Measurements from ENCODE around the gene RAD51B.

Gene RAD51B

DNA sequence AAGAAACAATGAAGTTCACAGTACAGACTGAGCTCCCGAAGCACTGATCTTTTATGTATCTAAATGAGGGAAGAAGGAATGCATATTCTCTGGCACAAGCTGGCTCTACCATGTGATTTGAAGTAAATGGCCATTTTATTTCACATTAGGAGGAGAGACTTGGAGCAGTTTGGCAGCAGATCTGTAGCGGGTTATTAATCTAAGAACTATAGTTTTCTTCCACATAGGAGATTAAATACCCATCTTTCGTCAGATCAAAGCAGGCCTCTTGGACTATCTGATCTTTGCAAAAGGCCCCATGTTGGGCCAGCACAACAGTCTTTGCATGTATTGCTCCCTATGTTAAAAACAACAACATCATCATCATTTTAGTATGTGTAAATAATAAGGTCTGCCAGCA, 495.5 kb downstream of the RAD51B start:
- no peak for DNase-seq

DNA sequence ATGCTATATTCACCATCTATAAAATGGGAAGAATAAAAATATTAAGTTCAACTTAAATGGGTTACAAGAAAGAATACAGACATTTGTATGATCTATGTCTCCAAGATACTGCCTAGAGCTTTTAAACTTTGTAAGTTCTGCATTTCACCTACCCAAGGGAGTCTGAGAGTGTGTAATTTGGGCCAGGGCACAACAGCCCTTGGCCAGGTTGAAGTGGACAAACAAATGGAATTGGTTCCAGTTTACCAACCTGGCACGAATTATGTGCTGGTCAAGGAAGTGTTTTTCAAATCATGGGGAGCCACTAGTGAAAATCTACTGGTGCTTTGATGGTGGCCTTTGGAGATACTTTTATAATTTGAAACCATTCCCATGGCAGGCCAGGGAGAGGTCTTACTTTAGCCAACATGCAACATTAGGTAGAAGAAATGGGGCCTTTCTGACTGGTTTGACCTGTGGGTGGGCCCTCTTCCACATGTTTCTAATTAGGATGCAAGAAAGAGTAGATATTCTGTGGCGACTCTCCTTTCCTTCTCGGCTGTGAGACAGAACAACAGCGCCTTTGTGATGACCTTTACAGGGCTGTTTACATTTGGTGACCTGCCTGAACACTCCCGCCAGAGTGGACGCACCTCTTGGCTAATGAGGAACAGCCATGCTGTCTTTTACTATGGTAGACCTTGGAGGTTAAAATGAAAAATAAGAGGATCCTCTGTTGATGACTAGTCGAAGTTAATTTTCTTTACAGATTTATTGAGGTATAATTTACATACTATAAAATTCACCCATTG, 496.7 kb downstream of the RAD51B start:
- DNase-seq = no peak

DNA sequence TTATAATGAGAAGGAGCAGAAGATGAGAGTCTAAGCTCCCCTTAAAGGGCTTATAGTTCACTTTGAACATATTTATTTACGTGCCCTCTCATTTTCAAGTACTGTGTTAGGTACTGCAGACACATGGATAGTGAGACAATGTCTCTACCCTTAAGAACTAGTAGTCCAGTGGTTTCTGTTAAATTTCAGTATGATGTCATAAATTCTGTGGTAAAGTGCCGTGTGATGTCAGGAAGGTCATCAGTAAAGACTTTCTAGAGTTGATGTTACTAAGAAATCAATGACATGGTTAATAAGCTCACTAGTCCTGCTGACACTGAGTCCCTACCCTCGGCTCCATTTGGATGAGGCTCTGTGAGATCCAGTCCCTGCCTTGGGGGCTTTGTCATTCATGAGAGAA, 497.7 kb downstream of the RAD51B start:
- no peak for DNase-seq

DNA sequence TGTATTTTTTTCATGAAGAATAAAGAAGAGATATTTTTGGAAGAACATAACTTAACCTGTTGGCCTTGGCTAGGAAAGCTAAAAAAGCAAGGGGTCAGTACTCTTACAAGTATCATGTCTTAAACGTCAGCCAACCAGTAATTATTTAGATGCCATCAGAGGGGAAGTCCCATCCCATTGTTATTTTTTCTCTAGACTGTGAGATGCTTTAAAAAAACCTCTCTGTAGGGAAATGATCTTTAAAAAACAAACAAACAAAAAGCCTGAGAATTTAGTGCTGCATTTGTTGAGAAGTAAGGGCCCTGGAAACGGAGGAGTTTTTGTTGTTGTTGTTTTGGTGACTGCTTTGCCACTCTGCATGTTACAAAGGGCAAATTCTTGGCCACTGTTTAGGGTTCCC, 499.2 kb downstream of the RAD51B start:
- no peak for DNase-seq

DNA sequence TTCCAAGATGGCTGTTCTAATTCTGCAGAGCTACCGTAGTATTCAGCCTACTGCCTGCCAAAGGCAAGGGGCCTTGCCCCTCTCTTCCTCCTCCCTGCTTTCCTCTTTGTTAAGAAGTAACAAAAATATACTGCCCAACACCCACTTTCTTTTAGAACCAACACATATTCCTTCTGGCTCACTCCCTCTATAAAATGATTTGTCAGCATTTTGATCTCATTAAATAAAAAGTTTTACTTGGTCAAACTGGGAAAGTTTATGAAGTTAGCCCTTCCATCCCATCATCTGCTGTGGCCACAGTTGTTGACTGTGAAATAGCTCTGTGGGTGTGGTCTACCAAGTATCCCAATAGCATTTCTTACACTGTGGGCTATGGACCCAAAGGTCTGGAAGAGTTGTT, 500.9 kb downstream of the RAD51B start:
- no peak for DNase-seq

DNA sequence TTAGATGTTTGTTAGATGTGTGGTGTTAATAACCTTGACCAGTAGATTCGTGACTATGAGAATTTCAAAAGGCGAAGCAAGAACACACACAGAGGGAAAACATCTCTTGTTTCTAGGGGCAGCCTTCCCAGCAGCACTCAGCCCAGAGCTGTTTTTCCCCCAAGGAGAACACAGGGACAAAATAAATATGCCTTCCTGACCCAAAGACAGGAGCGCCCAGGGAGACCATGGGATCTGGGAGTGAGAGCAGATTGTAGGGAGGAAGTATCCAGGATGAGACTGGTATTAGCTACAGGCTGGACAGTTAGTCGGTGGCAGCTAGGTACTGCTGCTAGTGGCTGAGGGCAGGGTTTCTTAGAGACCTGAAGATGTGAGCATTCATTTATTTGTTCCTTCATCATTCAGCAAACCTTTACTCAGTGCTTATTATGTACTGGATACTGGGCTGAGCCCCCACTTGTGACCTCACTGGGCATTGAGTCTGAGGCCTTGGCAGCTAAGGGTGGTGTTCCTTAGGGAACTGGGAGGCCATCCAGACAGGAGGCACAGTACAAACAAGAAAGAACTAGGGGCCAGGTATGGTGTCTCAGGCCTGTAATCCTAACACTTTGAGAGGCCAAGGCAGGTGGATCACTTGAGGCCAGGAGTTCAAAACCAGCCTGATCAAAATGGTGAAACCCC, 503.5 kb downstream of the RAD51B start:
- no peak for DNase-seq

DNA sequence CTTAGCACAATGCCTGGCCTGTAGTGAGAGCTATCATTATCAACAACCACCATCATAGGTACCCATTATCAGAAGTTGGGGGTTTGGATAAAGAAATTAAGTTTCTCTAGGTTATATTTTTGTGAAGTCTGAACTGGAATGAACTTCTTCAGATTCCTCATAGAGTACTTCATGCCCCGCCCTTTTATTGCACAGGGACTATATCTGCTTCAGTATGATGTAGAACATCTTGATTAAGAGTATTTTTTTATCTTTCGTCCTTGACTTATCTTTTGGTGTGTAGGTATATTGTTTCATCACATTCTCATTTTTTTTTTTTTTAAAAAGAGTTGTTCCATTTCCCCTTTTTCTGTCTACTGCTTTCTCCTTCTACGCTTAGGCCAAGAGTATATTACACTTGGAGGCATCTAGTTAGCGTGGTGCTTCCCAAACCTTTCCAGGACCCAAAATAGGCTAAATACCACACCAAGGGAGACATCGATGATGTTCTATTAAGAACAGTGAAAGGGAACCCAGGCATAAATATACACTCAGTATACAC, 505.8 kb downstream of the RAD51B start:
- no peak for DNase-seq

DNA sequence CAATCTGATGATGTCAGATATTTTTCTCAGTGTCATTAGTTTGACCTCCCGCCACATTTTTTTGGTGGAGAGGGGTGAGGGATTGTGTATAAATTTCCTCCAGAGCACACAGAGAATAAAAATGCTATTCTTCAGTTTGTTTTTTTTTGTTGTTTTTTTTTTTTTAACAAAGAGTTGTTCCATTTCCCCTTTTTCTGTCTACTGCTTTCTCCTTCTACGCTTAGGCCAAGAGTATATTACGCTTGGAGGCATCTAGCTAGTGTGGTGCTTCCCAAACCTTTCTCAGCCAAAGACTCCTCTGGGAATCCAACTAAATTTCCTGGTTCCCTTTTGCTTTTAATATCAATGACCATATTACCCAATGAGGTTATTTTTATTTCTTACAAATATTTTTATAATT, 507.7 kb downstream of the RAD51B start:
- DNase-seq = no peak

DNA sequence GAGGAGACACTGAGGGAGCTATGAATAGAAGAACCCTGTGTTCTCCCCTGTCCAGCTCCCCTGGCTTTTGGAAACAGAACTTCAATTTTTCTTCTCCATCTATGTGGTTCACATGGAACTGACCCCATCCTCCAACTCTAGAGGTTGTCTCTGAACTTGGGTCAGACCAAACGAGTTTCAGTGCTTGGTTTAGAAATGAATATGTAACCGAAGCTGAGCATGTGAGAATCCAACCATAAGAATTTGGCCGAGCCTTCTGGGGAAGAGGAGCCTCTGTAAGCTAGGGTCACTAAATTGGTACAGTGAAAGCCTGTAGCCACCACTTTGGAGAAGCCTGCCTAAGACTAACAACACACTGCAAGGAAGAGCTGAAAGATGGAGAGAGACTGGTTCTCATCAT, 508.9 kb downstream of the RAD51B start:
- DNase-seq = no peak

DNA sequence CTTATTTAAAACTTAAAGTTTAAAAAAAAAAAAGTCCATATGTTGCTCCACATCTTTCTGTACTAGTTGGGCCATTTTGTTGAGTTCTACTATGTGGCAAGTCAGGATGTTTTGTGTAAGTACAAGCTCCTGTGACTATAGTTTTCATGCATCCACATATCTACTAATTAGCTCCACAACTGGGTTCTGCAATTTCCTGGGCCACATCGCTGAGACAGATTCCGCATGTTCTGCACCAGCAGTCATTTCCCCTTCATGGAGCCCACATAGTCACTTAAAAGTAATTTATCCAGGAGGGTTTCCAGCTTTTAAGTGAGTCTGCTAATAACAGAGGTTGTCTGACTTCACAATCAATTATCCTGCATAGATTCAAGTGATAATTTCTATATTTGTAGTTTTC, 511.8 kb downstream of the RAD51B start:
- DNase-seq = no peak

DNA sequence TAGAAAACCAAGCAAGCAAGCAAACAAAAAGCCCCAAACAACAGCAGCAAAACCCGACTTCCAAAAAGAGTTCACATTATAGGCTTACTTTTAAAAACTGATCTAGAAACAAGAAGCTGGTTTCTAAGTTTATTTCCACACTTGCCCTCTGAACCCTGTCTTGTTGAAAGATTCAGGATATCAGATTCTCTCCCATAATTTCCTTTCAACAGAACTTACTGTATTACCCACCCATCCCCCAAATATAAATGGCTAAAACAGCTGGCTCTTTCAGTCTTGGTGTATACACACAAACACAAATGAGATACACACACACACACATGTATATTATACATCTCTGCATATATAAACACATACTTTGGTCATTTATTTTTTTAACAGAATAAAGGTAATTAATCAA, 512.4 kb downstream of the RAD51B start:
- no peak for DNase-seq

DNA sequence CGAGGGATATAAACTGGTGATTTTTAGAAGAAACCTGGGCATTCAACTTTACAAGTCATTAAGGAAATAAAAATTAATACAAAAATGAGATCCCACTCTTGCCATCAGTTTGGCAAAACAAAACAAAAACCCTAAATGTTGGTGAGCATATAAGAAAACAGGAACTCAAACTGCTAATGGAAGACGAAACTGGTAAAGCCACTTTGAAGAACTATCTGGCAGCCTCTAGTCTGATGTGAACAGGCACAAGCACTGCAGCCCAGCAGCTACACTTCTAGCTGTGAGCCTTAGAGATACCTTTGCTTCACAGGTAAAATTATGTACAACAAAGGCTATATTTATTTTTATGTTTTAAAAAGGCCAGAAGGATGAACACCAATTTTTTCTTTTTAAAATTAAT, 513.7 kb downstream of the RAD51B start:
- DNase-seq = no peak

DNA sequence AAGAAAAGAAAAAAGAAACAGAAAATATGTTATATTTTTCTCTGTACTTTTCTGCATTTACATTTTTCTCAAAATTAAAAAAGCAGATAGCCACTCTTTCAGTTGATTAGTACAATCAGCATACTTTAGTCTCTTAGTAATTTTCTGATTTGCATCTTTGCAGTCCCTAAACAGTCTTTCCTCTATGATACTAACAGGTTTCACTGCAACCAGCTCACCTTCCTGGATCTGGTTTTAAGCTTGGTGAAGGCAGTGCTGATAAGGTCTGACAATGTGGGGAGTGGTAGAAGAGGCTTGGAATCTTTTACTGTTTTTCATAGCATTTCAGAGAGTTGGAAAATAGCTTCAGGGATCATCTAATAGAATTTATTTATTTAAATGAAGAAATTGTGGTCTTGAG, 515.7 kb downstream of the RAD51B start:
- no peak for DNase-seq

DNA sequence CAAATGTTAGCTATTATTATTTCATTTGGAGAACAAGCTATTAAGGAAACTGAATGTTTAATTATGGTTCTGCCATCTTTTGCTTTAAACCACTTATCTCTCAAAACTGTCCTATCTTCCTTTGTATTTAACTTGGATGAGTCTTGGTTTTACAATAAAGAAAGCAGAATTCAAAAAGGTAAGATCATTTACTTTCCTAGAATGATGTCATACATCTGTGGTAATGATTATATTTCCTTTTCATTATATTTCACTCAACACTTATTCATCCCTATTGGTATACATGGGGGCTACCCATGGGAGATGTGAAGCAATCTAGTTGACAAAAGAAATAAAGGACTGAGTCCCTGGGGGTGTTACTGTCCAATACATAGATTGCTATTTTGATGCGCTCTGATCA, 516.6 kb downstream of the RAD51B start:
- no peak for DNase-seq

DNA sequence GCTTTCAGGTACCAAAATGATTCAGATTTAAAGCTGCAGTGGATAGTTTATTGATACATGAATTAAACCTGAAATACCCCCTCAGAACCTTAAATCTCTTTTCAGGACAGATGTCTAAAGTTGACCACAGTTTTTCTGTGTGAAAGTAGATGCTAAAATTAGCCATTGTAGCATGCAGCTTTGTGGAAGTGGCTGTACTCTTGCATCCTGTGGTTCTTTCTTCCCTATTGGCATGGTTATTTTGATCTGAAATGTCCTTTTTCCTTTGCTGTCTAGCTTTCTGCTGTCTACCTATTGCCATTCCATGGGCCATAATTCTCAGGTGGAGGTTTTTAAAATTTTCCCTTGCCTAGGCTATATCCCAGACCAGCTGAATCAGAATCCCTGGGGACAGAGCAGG, 517.7 kb downstream of the RAD51B start:
- DNase-seq = no peak

DNA sequence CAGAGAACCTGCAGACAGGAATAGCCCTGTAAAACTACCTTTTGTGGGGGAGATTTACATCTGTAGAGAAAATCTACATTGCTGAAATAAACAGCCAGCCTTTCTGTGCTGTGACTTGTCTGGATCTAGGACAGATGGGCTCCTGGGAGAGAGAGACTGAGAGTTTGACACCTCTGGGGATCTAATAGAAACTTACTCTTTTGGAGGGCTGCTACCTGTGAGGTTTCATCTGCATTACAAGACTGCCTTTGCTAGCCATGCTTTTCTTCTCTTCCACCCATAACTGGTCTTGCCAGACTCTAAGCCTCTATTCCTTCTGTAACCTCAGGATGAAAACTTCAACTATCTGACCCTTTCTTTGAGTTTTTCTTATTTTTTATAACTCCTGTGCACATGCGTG, 520.7 kb downstream of the RAD51B start:
- DNase-seq = no peak

DNA sequence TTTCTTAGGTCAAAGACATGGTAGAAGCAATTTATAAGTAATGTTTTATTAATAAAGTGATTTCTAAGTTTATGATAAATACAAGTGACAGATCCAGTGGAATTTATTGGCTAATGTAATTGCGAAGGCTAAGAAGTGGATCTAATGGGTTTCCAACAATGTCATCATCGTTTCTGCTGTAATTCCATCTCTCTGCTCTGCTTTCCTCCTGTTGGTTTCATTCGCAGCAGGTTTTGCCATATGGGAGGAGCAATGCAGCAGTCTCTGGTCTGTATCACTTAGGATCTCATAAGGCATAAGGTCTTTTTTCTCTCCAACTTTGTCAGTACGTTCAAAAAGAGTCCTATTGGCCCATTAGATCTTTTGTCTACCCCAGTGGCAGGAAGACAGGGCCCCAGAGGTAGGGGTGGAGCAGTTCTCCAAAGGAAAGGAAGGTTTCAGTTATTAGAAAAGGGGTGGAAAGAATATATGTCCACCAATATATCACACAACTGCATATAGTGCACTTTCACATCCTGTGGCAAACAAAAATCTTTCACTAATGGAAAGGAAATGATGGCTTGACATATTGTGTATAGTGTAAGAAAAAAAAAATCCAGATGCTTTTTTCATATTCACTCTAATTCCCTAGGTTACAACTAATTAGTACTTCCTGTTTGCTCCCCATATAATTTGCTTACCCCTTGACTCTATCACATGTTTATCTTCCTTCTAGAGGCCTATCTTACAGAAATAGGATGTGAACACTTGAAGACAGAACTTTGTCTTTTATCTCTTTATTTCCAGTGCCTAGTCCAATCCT, 522.0 kb downstream of the RAD51B start:
- no peak for DNase-seq

DNA sequence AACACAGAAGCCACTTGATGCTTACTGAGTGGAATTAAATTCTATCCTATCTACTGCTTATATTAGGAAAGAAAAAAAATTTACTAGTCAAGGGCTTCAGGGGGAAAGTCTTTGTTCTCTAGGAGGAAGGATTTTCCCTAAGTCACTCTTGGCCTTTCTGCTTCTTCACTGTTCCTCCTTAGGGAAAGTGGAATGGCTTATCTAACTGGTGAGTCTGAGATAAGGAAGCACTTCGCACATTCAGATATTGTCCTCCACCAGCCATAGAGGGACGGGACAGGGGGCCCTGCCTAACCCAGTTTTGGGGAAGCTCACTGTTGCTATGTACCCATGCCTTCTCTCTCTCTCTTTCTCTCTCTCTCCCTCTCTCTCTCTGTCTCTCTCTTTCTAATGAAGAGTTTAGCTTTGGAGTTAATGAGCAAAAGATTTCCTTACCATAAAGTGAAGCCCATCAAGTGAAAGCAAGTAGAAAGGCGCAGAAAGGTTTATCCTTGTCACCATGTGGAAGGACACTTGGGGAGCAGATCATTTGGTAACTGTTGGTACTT, 522.7 kb downstream of the RAD51B start:
- DNase-seq = no peak

DNA sequence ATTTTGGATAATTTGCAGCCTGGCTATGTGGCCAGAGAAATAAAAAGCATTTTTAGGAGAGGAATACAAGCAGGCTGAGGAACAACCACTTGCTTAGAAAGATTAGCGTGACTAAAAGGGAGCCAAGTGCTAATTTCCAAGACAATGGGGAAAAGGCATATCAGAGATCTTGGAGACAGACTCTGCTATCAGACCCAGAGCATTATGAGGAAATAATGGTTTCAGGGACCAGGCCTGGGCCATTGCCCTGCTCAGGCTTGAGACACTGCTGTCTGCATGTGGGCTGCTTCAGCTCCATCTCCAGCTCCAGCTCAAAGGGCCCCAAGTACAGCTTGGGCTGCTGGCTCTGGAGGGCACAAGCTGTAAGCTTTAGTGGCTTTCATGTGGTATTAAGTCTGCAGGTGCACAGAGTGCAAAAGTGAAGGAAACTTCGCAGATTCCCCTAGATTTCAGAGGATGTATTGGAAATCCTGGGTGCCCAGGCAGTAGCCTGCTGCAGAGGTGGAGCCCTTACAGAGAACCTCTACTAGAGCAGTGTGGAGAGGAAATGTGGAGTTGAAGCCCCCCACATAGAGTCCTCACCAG, 524.0 kb downstream of the RAD51B start:
- DNase-seq = no peak

DNA sequence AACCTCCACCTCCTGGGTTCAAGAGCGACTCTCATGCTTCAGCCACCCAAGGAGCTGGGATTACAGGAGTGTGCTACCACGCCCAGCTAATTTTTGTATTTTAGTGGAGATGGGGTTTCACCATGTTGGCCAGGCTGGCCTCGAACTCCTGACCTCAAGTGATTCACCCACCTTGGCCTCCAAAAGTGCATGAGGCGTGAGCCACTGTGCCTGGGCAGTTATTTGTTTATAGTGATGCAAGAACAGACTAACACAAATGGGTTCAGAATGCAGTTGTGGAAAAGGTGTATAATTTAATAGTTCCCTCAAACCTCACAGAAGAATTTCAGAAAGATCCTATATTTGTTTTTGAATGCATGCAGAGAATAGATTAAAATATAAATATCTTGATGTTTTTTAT, 526.2 kb downstream of the RAD51B start:
- DNase-seq = no peak

DNA sequence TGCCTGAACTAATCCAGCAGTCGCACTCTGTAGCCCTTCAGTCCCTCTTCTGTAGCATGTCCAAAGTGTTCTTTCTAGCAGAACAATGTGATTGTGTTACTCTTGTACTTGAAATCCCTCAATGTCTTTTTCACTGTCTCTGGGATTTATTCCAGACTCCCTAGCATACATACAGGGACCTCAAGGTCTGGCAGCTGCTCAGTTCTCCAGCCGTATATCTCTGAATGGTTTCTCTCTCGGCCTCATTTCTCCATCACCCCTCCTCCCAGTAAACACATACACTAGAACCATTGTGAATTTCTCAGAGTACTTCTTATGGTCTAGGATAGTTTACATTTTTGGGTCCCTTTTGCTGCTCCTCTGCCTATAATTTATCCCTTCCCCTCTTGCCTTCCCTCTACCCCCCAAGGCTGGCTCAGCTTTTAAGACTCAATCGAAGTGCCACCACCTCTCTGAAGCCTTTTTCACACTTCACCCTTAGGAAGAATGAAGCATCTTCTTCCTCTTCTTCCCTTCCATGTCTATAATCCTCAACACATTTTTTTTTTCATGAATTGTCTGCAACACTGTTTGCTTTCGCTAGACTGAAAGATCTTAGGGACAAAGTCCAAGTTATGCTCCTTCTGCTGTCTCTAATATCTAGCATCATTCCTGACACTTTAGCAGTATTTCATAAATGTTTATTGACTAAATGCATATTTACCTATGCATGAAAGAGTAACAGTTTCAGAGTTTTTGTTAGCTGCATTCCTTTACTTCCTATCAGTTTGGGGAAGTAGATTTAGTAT, 527.2 kb downstream of the RAD51B start:
- DNase-seq = no peak
